Vagina (tissue), 2 donors: ENCODE measurements around the gene SIGLEC7. TPM values are rescaled to one million over a fixed set of nuclear protein-coding genes. Genes with fewer than 3 reads are reported as not detected.
A peak's percentile ranks its signal among the peaks of the same experiment; 100 is the strongest.
"Not testable (repeated sequence)": the region's sequence is repeated elsewhere in the genome, so short reads cannot be mapped to it uniquely, and the experiment has no call there.

Experiments
- DNase-seq, 2 donors: peaks; one replicate each; pipeline ENCODE4 v3.0.0-alpha.2; 2017; ENCODE audit errors: extremely low spot score in 2 of 2
- H3K27ac ChIP-seq: fragments of 200-600 bp; sonication (generic); one replicate; pipeline ENCODE4 v1.5.1; 2019
- H3K27me3 ChIP-seq: fragments of 200-600 bp; sonication (generic); one replicate; pipeline ENCODE4 v1.5.1; 2019
- H3K36me3 ChIP-seq, 2 donors: fragments of 200-600 bp; sonication (generic); one replicate each; pipeline ENCODE4 v1.5.1; 2017 to 2019
- H3K4me1 ChIP-seq: fragments of 200-600 bp; sonication (generic); one replicate; pipeline ENCODE4 v1.5.1; 2019
- H3K4me3 ChIP-seq, 2 donors: fragments of 200-600 bp; sonication (generic); 1 replicate in 1 of 2; 2 replicates in 1 of 2; pipeline ENCODE4 v1.5.1; 2016 to 2019
- H3K9me3 ChIP-seq: fragments of 200-600 bp; sonication (generic); one replicate; pipeline ENCODE4 v1.5.1; 2019
- CTCF ChIP-seq, 3 experiments: fragments of 450-650 bp in 2 of 3; fragments of 200-600 bp in 1 of 3; sonication (generic) in 1 of 3; IDR thresholded peaks; one replicate each; pipeline ENCODE4 v1.5.1; 2017 to 2019; ENCODE audit warnings: antibody characterized with exemption in 3 of 3, mild to moderate bottlenecking in 2 of 3, moderate library complexity in 2 of 3
- POLR2A ChIP-seq, 2 donors: fragments of 450-650 bp; IDR thresholded peaks; one replicate each; pipeline ENCODE4 v1.6.1; 2017; ENCODE audit warnings: antibody characterized with exemption in 2 of 2, mild to moderate bottlenecking in 2 of 2, moderate library complexity in 2 of 2
- POLR2AphosphoS5 ChIP-seq, 2 donors: sonication (generic); formaldehyde crosslinking; IDR thresholded peaks; one replicate each; pipeline ENCODE4 v1.9.0; 2017; ENCODE audit warnings: antibody characterized with exemption in 2 of 2, mild to moderate bottlenecking in 2 of 2, low read depth in 1 of 2; ENCODE audit not compliant: insufficient read depth in 1 of 2
- intact Hi-C: fragments of 100-400 bp; cut with DNase I; formaldehyde crosslinking; loops from one replicate; pipeline ENCODE4 v1.15.1; 2023
- total RNA-seq: library from RNA; depleted of rRNA; stranded (reverse); fragments of >200 nt; gene quantifications from one replicate; pipeline ENCODE4 v1.2.3, GENCODE V29; 2016

Gene SIGLEC7
- total RNA-seq, 1 donor from 2014 or later, result 1.5 TPM

- intact Hi-C loops, result no loop called here
- H3K4me1 ChIP-seq, result no peaks in the 10 kb centered on the region
- no peaks in the 10 kb centered on the region for H3K27me3 ChIP-seq
- peak in 1 of 2 donors; percentile 32 for DNase-seq
- TF ChIP-seq POLR2A (IDR thresholded peaks at IDR 0.05), result no peak
- no peak for TF ChIP-seq POLR2AphosphoS5 (IDR thresholded peaks at IDR 0.05; ENCODE audit: insufficient read depth in 1 of 2, low read depth in 1 of 2)
- TF ChIP-seq CTCF (IDR thresholded peaks at IDR 0.05), result no peak
- H3K27ac ChIP-seq, result no peak overlapping the region
- no peaks in the 10 kb centered on the region for H3K36me3 ChIP-seq
- H3K9me3 ChIP-seq, result no peaks in the 10 kb centered on the region
- no peak overlapping the region for H3K4me3 ChIP-seq
Measured at GRCh38 chr19:51140441-51140840, 1.7 kb upstream of the SIGLEC7 start.

GRCh38 chr19:51141181-51141580 lies 920 bp upstream of the SIGLEC7 start:
- intact Hi-C loops, result no loop called here
- no peaks in the 10 kb centered on the region for H3K27me3 ChIP-seq

GRCh38 chr19:51142809-51143475 lies 841 bp downstream of the SIGLEC7 start:
- intact Hi-C loops, H3K27ac ChIP-seq, H3K36me3 ChIP-seq, H3K27me3 ChIP-seq, H3K4me1 ChIP-seq, H3K4me3 ChIP-seq, H3K9me3 ChIP-seq: not testable (repeated sequence)
- peak in 1 of 2 donors; percentile 25 for DNase-seq

More at GRCh38 chr19:51141181-51141580, 920 bp upstream of the SIGLEC7 start:
- no peak for TF ChIP-seq CTCF (IDR thresholded peaks at IDR 0.05)
- no peak for TF ChIP-seq POLR2A (IDR thresholded peaks at IDR 0.05)
- no peak for TF ChIP-seq POLR2AphosphoS5 (IDR thresholded peaks at IDR 0.05; ENCODE audit: insufficient read depth in 1 of 2, low read depth in 1 of 2)
- Histone ChIP-seq H3K27ac (no peak overlapping the region), H3K4me1 (no peaks in the 10 kb centered on the region), H3K4me3 (no peak overlapping the region), H3K9me3 (no peaks in the 10 kb centered on the region), H3K36me3 (no peaks in the 10 kb centered on the region)
- DNase-seq, result peak in 1 of 2 donors; percentile 52

- H3K27me3 ChIP-seq, result no peaks in the 10 kb centered on the region
- no peak overlapping the region for H3K4me3 ChIP-seq
Measured at GRCh38 chr19:51143486-51143885, 1.4 kb downstream of the SIGLEC7 start.

GRCh38 chr19:51144482-51145045 lies 2.5 kb downstream of the SIGLEC7 start:
- H3K9me3 ChIP-seq, result no peaks in the 10 kb centered on the region
- H3K36me3 ChIP-seq, result no peaks in the 10 kb centered on the region
- H3K27me3 ChIP-seq, result no peaks in the 10 kb centered on the region
- intact Hi-C loops, result no loop called here
- DNase-seq, result peak in 1 of 2 donors; percentile 29
- TF ChIP-seq CTCF (IDR thresholded peaks at IDR 0.05) (no peak), POLR2A (IDR thresholded peaks at IDR 0.05) (no peak), POLR2AphosphoS5 (IDR thresholded peaks at IDR 0.05; ENCODE audit: insufficient read depth in 1 of 2, low read depth in 1 of 2) (no peak)
- H3K27ac ChIP-seq, result no peak overlapping the region
- H3K4me3 ChIP-seq, result no peak overlapping the region
- no peaks in the 10 kb centered on the region for H3K4me1 ChIP-seq

More at GRCh38 chr19:51143486-51143885, 1.4 kb downstream of the SIGLEC7 start:
- H3K9me3 ChIP-seq, result no peaks in the 10 kb centered on the region
- peak in 1 of 2 donors; percentile 49 for DNase-seq
- H3K36me3 ChIP-seq, result no peaks in the 10 kb centered on the region
- intact Hi-C loops, result no loop called here
- H3K27ac ChIP-seq, result no peak overlapping the region
- TF ChIP-seq POLR2AphosphoS5 (IDR thresholded peaks at IDR 0.05; ENCODE audit: insufficient read depth in 1 of 2, low read depth in 1 of 2) (no peak), CTCF (IDR thresholded peaks at IDR 0.05) (no peak), POLR2A (IDR thresholded peaks at IDR 0.05) (no peak)
- H3K4me1 ChIP-seq, result no peaks in the 10 kb centered on the region
